GM19240 (cell line): ENCODE data around the gene ADGRB3.
"Not testable (repeated sequence)": the region's sequence is repeated elsewhere in the genome, so short reads cannot be mapped to it uniquely, and the experiment has no call there.

Source experiments
- DNase-seq: peaks from one replicate; pipeline ENCODE4 v3.0.0; 2011; ENCODE audit warnings: low spot score; ENCODE audit not compliant: insufficient read length

Gene ADGRB3

GRCh38 chr6:69421269-69421668, 786.2 kb downstream of the ADGRB3 start:
- no peak for DNase-seq

GRCh38 chr6:69422020-69422419, 786.9 kb downstream of the ADGRB3 start:
- no peak for DNase-seq

GRCh38 chr6:69422475-69422874, 787.4 kb downstream of the ADGRB3 start:
- no peak for DNase-seq

GRCh38 chr6:69423785-69424184, 788.7 kb downstream of the ADGRB3 start:
- DNase-seq = no peak

GRCh38 chr6:69424581-69424980, 789.5 kb downstream of the ADGRB3 start:
- DNase-seq = no peak

GRCh38 chr6:69427882-69428281, 792.8 kb downstream of the ADGRB3 start:
- DNase-seq = no peak

GRCh38 chr6:69432168-69432567, 797.1 kb downstream of the ADGRB3 start:
- not testable (repeated sequence) for DNase-seq

- DNase-seq = not testable (repeated sequence)
These were observed 798.0 kb downstream of the ADGRB3 start for GRCh38 chr6:69433116-69433515.

GRCh38 chr6:69438113-69438512, 803.0 kb downstream of the ADGRB3 start:
- DNase-seq = no peak
